GM21381 (cell line): ENCODE results near the gene MAGIX.
"Not testable (repeated sequence)": the region's sequence is repeated elsewhere in the genome, so short reads cannot be mapped to it uniquely, and the experiment has no call there.

ENCODE experiments used
- ATAC-seq: cut with Tn5 transposase; IDR thresholded peaks from one replicate; pipeline ENCODE4 v1.9.1; 2021; ENCODE audit warnings: mild to moderate bottlenecking, moderate library complexity; ENCODE audit not compliant: unreplicated experiment

The MAGIX gene

GRCh38 chrX:49162620-49163019 is at the start of gene MAGIX:
MAGIX (plus strand) TSS chrX:49162758; CDS start chrX:49162890, 132 bp downstream.
- ATAC-seq, result no peak

- no peak for ATAC-seq
These were observed 46.5 kb upstream of the MAGIX start for GRCh38 chrX:49116076-49116475.

- ATAC-seq, result no peak
These were observed 45.8 kb upstream of the MAGIX start for GRCh38 chrX:49116716-49117115.

GRCh38 chrX:49117581-49117980 is 45.0 kb upstream of the MAGIX start:
- ATAC-seq, result no peak

GRCh38 chrX:49120091-49120490 is 42.5 kb upstream of the MAGIX start:
- no peak for ATAC-seq

- ATAC-seq, result no peak
These were observed 40.1 kb upstream of the MAGIX start for GRCh38 chrX:49122499-49122898.

- not testable (repeated sequence) for ATAC-seq
These were observed 34.8 kb upstream of the MAGIX start for GRCh38 chrX:49127742-49128258.

GRCh38 chrX:49129427-49129826 is 33.1 kb upstream of the MAGIX start:
- ATAC-seq, result no peak

GRCh38 chrX:49132275-49132674 is 30.3 kb upstream of the MAGIX start:
- ATAC-seq, result not testable (repeated sequence)

- ATAC-seq, result no peak
These were observed 28.8 kb upstream of the MAGIX start for GRCh38 chrX:49133759-49134158.

GRCh38 chrX:49137492-49137891 is 25.1 kb upstream of the MAGIX start:
- no peak for ATAC-seq

GRCh38 chrX:49139713-49140112 is 22.8 kb upstream of the MAGIX start:
- ATAC-seq, result no peak

GRCh38 chrX:49142264-49142663 is 20.3 kb upstream of the MAGIX start:
- ATAC-seq, result not testable (repeated sequence)

- not testable (repeated sequence) for ATAC-seq
These were observed 19.4 kb upstream of the MAGIX start for GRCh38 chrX:49143154-49143553.

GRCh38 chrX:49147282-49147681 is 15.3 kb upstream of the MAGIX start:
- ATAC-seq, result no peak

- no peak for ATAC-seq
These were observed 14.6 kb upstream of the MAGIX start for GRCh38 chrX:49147936-49148335.

GRCh38 chrX:49148390-49149100 is 14.0 kb upstream of the MAGIX start:
- not testable (repeated sequence) for ATAC-seq

- not testable (repeated sequence) for ATAC-seq
These were observed 13.3 kb upstream of the MAGIX start for GRCh38 chrX:49149291-49149690.

GRCh38 chrX:49153467-49153866 is 9.1 kb upstream of the MAGIX start:
- ATAC-seq, result no peak

- ATAC-seq, result no peak
These were observed 7.2 kb upstream of the MAGIX start for GRCh38 chrX:49155243-49155899.

GRCh38 chrX:49155900-49156837 is 6.4 kb upstream of the MAGIX start:
- peak; percentile 90 for ATAC-seq
